Neural cell (in vitro differentiated cells): Measurements from ENCODE around the gene LGALS12. TPM values are rescaled to one million over a fixed set of nuclear protein-coding genes. Genes with fewer than 3 reads are reported as not detected.

Source experiments
- H2AFZ ChIP-seq: fragments of 200-600, 300-800 bp; sonication (generic), shearing (Covaris generic); 2 replicates; pipeline ENCODE4 v1.6.0; 2014; ENCODE audit warnings: low read depth, mild to moderate bottlenecking, antibody characterized with exemption, low read length, moderate library complexity
- H3F3A ChIP-seq: fragments of 200-600 bp; shearing (Covaris generic); 2 replicates; pipeline ENCODE4 v1.6.1; 2016; ENCODE audit warnings: mild to moderate bottlenecking, moderate library complexity, mixed read lengths, antibody characterized with exemption, low read length; ENCODE audit not compliant: insufficient read depth, poor library complexity, severe bottlenecking
- H3K27ac ChIP-seq: fragments of 200-600, 300-800 bp; sonication (generic), shearing (Covaris generic); 2 replicates; pipeline ENCODE4 v1.5.1; 2014; ENCODE audit warnings: mild to moderate bottlenecking, low read length, moderate library complexity
- H3K27me3 ChIP-seq: fragments of 300-800, 200-600 bp; sonication (generic), shearing (Covaris generic); 2 replicates; pipeline ENCODE4 v1.6.0; 2014; ENCODE audit warnings: mild to moderate bottlenecking, low read depth, low read length, moderate library complexity; ENCODE audit not compliant: insufficient read depth
- H3K36me3 ChIP-seq: fragments of 300-800, 200-600 bp; sonication (generic), shearing (Covaris generic); 2 replicates; pipeline ENCODE4 v1.5.1; 2014; ENCODE audit warnings: mild to moderate bottlenecking, antibody characterized with exemption, low read length, moderate library complexity; ENCODE audit not compliant: insufficient read depth
- H3K4me2 ChIP-seq: fragments of 300-800, 200-600 bp; sonication (generic), shearing (Covaris generic); 2 replicates; pipeline ENCODE4 v1.6.0; 2014; ENCODE audit warnings: mild to moderate bottlenecking, low read length
- H3K4me3 ChIP-seq: fragments of 300-800, 200-600 bp; sonication (generic), shearing (Covaris generic); 2 replicates; pipeline ENCODE4 v1.5.1; 2014; ENCODE audit warnings: mild to moderate bottlenecking, low read length, moderate library complexity
- H3K79me2 ChIP-seq: fragments of 200-600 bp; shearing (Covaris generic); replicated peaks from 2 replicates; pipeline ENCODE4 v1.6.0; 2014; ENCODE audit warnings: mild to moderate bottlenecking, low read length, moderate library complexity; ENCODE audit not compliant: insufficient read depth
- H3K9ac ChIP-seq: fragments of 300-800, 200-600 bp; sonication (generic), shearing (Covaris generic); 2 replicates; pipeline ENCODE4 v1.6.1; 2016; ENCODE audit warnings: mild to moderate bottlenecking, low read length, mixed read lengths
- H3K9me2 ChIP-seq: fragments of 200-600 bp; shearing (Covaris generic); 2 replicates; pipeline ENCODE4 v1.6.1; 2016; ENCODE audit warnings: mild to moderate bottlenecking, low read length, mixed read lengths; ENCODE audit not compliant: insufficient read depth
- H3K9me3 ChIP-seq: fragments of 200-600, 300-800 bp; sonication (generic), shearing (Covaris generic); 2 replicates; pipeline ENCODE4 v1.6.1; 2016; ENCODE audit warnings: mild to moderate bottlenecking, mixed run types, low read length, moderate library complexity, mixed read lengths
- H4K20me1 ChIP-seq: fragments of 200-600 bp; shearing (Covaris generic); 2 replicates; pipeline ENCODE4 v1.6.1; 2016; ENCODE audit warnings: mild to moderate bottlenecking, mixed run types; ENCODE audit not compliant: insufficient read depth
- CTCF ChIP-seq: fragments of 450-650 bp; IDR thresholded peaks from 2 replicates; pipeline ENCODE4 v1.5.1; 2014; ENCODE audit warnings: antibody characterized with exemption, mild to moderate bottlenecking, moderate library complexity; ENCODE audit not compliant: poor library complexity, severe bottlenecking
- EP300 ChIP-seq: fragments of 450-650 bp; conservative IDR thresholded peaks from 2 replicates; pipeline ENCODE4 v1.6.1; 2014; ENCODE audit warnings: antibody characterized with exemption, mild to moderate bottlenecking, moderate library complexity; ENCODE audit not compliant: poor library complexity, severe bottlenecking
- EZH2 ChIP-seq: fragments of 200-600, 300-800 bp; shearing (Covaris generic), sonication (generic); IDR thresholded peaks from 2 replicates; pipeline ENCODE4 v1.6.1; 2014; ENCODE audit warnings: antibody characterized with exemption, low read length, borderline replicate concordance, mild to moderate bottlenecking; ENCODE audit not compliant: insufficient read depth, poor library complexity, severe bottlenecking
- MXI1 ChIP-seq: fragments of 450-650 bp; conservative IDR thresholded peaks from 2 replicates; pipeline ENCODE4 v1.6.1; 2014; ENCODE audit warnings: antibody characterized with exemption, mild to moderate bottlenecking; ENCODE audit not compliant: poor library complexity, severe bottlenecking
- POLR2AphosphoS5 ChIP-seq: IDR thresholded peaks from 2 replicates; pipeline ENCODE4 v1.6.1; 2012
- RAD21 ChIP-seq: fragments of 450-650 bp; conservative IDR thresholded peaks from 2 replicates; pipeline ENCODE4 v1.6.1; 2014; ENCODE audit warnings: antibody characterized with exemption, mild to moderate bottlenecking, moderate library complexity
- REST ChIP-seq: IDR thresholded peaks from 2 replicates; pipeline ENCODE4 v1.6.1; 2012; ENCODE audit warnings: borderline replicate concordance
- SMC3 ChIP-seq: fragments of 450-650 bp; conservative IDR thresholded peaks from 2 replicates; pipeline ENCODE4 v1.6.1; 2014; ENCODE audit warnings: antibody characterized with exemption, mild to moderate bottlenecking, moderate library complexity; ENCODE audit not compliant: poor library complexity
- TAF1 ChIP-seq: IDR thresholded peaks from 2 replicates; pipeline ENCODE4 v1.6.1; 2012; ENCODE audit warnings: low read depth
- polyA plus RNA-seq: library from polyadenylated mRNA; depleted of rRNA; stranded (reverse); fragments of >200 nt; gene quantifications from 2 replicates; pipeline ENCODE4 v1.2.3, GENCODE V29; 2014

LGALS12 gene
- polyA plus RNA-seq, 1 donor from 2014 or later = not detected

GRCh38 chr11:63535734-63536133 lies 29.9 kb downstream of the LGALS12 start:
- Histone ChIP-seq H3K4me3 (no peak overlapping the region), H3K36me3 (no peaks in the 10 kb centered on the region), H3K9me2 (no peaks in the 10 kb centered on the region), H3K9ac (no peak overlapping the region), H3K79me2 (no peaks in the 10 kb centered on the region), H3F3A (no peaks in the 10 kb centered on the region), H3K9me3 (no peaks in the 10 kb centered on the region), H3K27ac (no peak overlapping the region), H3K27me3 (no peaks in the 10 kb centered on the region), H2AFZ (no peak overlapping the region), H3K4me2 (no peak overlapping the region), H4K20me1 (no peaks in the 10 kb centered on the region)
- TF ChIP-seq EP300 = no peak
- TF ChIP-seq TAF1 = no peak
- TF ChIP-seq MXI1 = no peak
- no peak for TF ChIP-seq POLR2AphosphoS5
- no peak for TF ChIP-seq SMC3
- TF ChIP-seq CTCF = no peak
- no peak for TF ChIP-seq EZH2
- no peak for TF ChIP-seq RAD21
- TF ChIP-seq REST = no peak

GRCh38 chr11:63536669-63537292 lies 30.9 kb downstream of the LGALS12 start, which contains the start of gene PLAAT4:
TSS of gene PLAAT4 (plus strand) at chr11:63536808. CDS start at chr11:63536869, 61 bp downstream.
- Histone ChIP-seq H3K4me3 (no peak within 1 kb of the TSS), H3K9me3 (no peaks in the 10 kb centered on the region), H3K9ac (no peak within 1 kb of the TSS), H3K79me2 (no peaks in the 10 kb centered on the region), H3F3A (no peaks in the 10 kb centered on the region), H4K20me1 (no peaks in the 10 kb centered on the region), H3K36me3 (no peaks in the 10 kb centered on the region), H2AFZ (no peak within 1 kb of the TSS), H3K27me3 (no peaks in the 10 kb centered on the region), H3K9me2 (no peaks in the 10 kb centered on the region), H3K4me2 (no peak within 1 kb of the TSS), H3K27ac (no peak within 1 kb of the TSS)
- TF ChIP-seq TAF1 = no peak
- no peak for TF ChIP-seq SMC3
- no peak for TF ChIP-seq CTCF
